CD4-positive, alpha-beta T cell treated with Interleukin-6 for 4 hours (primary cell): Measurements from ENCODE around the gene LIMA1.

ENCODE experiments used
- DNase-seq: peaks from one replicate; pipeline ENCODE4 v3.0.0-alpha.2; 2020; ENCODE audit warnings: mixed read lengths

Gene LIMA1

GRCh38 chr12:50215033-50215432 lies 68.3 kb downstream of the LIMA1 start:
- no peak for DNase-seq

GRCh38 chr12:50214018-50214417 lies 69.3 kb downstream of the LIMA1 start:
- DNase-seq, result no peak

GRCh38 chr12:50213439-50213838 lies 69.9 kb downstream of the LIMA1 start:
- DNase-seq, result no peak

- no peak for DNase-seq
These were observed 71.3 kb downstream of the LIMA1 start for GRCh38 chr12:50212071-50212467.

GRCh38 chr12:50211392-50212070 lies 71.8 kb downstream of the LIMA1 start:
- DNase-seq, result peak; percentile 21

- no peak for DNase-seq
These were observed 75.9 kb downstream of the LIMA1 start for GRCh38 chr12:50207424-50207823.

- no peak for DNase-seq
These were observed 77.7 kb downstream of the LIMA1 start for GRCh38 chr12:50205648-50206047.

GRCh38 chr12:50203691-50204090 lies 79.6 kb downstream of the LIMA1 start:
- DNase-seq, result no peak

GRCh38 chr12:50201987-50202521 lies 81.3 kb downstream of the LIMA1 start:
- no peak for DNase-seq

- no peak for DNase-seq
These were observed 82.6 kb downstream of the LIMA1 start for GRCh38 chr12:50200552-50201273.

GRCh38 chr12:50198829-50199228 lies 84.5 kb downstream of the LIMA1 start:
- DNase-seq, result no peak

GRCh38 chr12:50197297-50197727 lies 86.0 kb downstream of the LIMA1 start:
- DNase-seq, result no peak

- DNase-seq, result no peak
These were observed 86.8 kb downstream of the LIMA1 start for GRCh38 chr12:50196537-50196936.

- DNase-seq, result no peak
These were observed 87.5 kb downstream of the LIMA1 start for GRCh38 chr12:50195832-50196231.

GRCh38 chr12:50192908-50193307 lies 90.4 kb downstream of the LIMA1 start:
- no peak for DNase-seq

GRCh38 chr12:50192236-50192635 lies 91.1 kb downstream of the LIMA1 start:
- no peak for DNase-seq

GRCh38 chr12:50190859-50191258 lies 92.5 kb downstream of the LIMA1 start:
- DNase-seq, result no peak

- peak; percentile 60 for DNase-seq
These were observed 94.3 kb downstream of the LIMA1 start for GRCh38 chr12:50188875-50189575.

- DNase-seq, result no peak
These were observed 95.0 kb downstream of the LIMA1 start for GRCh38 chr12:50188241-50188781.

GRCh38 chr12:50187084-50187900 lies 96.0 kb downstream of the LIMA1 start:
- DNase-seq, result no peak

GRCh38 chr12:50186681-50187080 lies 96.6 kb downstream of the LIMA1 start:
- DNase-seq, result no peak

- DNase-seq, result no peak
These were observed 97.2 kb downstream of the LIMA1 start for GRCh38 chr12:50185970-50186663.
